HEK293 (cell line): Measurements from ENCODE around the gene PDHX.

Experiments
- CTCF ChIA-PET: fragments of 350-600 bp; formaldehyde crosslinking; extraction: SDS; loops from one replicate; lab custom pipeline; 2021; ENCODE audit warnings: antibody characterized with exemption; lab: Yijun Ruan, JAX
- POLR2A ChIA-PET: fragments of 300-600 bp; formaldehyde crosslinking; extraction: SDS; loops from one replicate; lab custom pipeline; 2020; ENCODE audit warnings: antibody characterized with exemption, inconsistent platforms; lab: Yijun Ruan, JAX
- H3K27ac ChIP-seq: fragments of 200-500 bp; sonication (Bioruptor generic); 2 replicates; pipeline ENCODE4 v1.5.1; 2014; ENCODE audit warnings: low read depth, low read length, control low read depth, inconsistent platforms; ENCODE audit errors: extremely low read depth
- H3K36me3 ChIP-seq, 2 experiments: fragments of 200-500 bp in 1 of 2; sonication (Bioruptor generic) in 1 of 2; 1 replicate in 1 of 2; 2 replicates in 1 of 2; pipeline ENCODE4 v1.5.1; 2014 to 2017; ENCODE audit warnings: inconsistent platforms in 2 of 2, low read length in 2 of 2; ENCODE audit not compliant: control insufficient read depth in 2 of 2, insufficient read depth in 1 of 2
- H3K4me1 ChIP-seq: fragments of 200-500 bp; sonication (Bioruptor generic); 2 replicates; pipeline ENCODE4 v1.5.1; 2014; ENCODE audit warnings: mild to moderate bottlenecking, low read length, inconsistent platforms; ENCODE audit not compliant: control insufficient read depth, insufficient read depth
- H3K4me3 ChIP-seq: 2 replicates; pipeline ENCODE4 v1.5.1; 2011; ENCODE audit warnings: low read depth, mild to moderate bottlenecking, control low read depth, low read length, moderate library complexity
- H3K9me3 ChIP-seq: fragments of 200-500 bp; sonication (Bioruptor generic); 2 replicates; pipeline ENCODE4 v1.5.1; 2014; ENCODE audit warnings: low read depth, low read length, inconsistent platforms; ENCODE audit not compliant: control insufficient read depth, insufficient read depth
- EGR2 ChIP-seq: fragments of 450-650 bp; formaldehyde crosslinking; IDR thresholded peaks from 2 replicates; pipeline ENCODE4 v1.5.1; 2016; ENCODE audit warnings: low read depth, missing biosample characterization, missing genetic modification characterization
- HIC1 ChIP-seq: fragments of 450-650 bp; formaldehyde crosslinking; IDR thresholded peaks from 2 replicates; pipeline ENCODE4 v1.5.1; 2016; ENCODE audit warnings: missing biosample characterization, missing genetic modification characterization
- PRDM10 ChIP-seq: fragments of 450-650 bp; formaldehyde crosslinking; IDR thresholded peaks from 2 replicates; pipeline ENCODE4 v1.5.1; 2016; ENCODE audit warnings: missing biosample characterization, missing genetic modification characterization
- ZNF184 ChIP-seq: fragments of 450-650 bp; IDR thresholded peaks from 2 replicates; pipeline ENCODE4 v1.5.1; 2018; ENCODE audit warnings: missing biosample characterization, mild to moderate bottlenecking, missing genetic modification characterization
- ZNF202 ChIP-seq: fragments of 450-650 bp; formaldehyde crosslinking; IDR thresholded peaks from 2 replicates; pipeline ENCODE4 v1.5.1; 2016; ENCODE audit warnings: missing biosample characterization, missing genetic modification characterization, borderline replicate concordance
- ZNF214 ChIP-seq: fragments of 450-650 bp; formaldehyde crosslinking; IDR thresholded peaks from 2 replicates; pipeline ENCODE4 v1.5.1; 2017; ENCODE audit warnings: missing biosample characterization, mild to moderate bottlenecking, missing genetic modification characterization, borderline replicate concordance
- ZNF37A ChIP-seq: fragments of 450-650 bp; IDR thresholded peaks from 2 replicates; pipeline ENCODE4 v1.5.1; 2018; ENCODE audit warnings: missing biosample characterization, missing genetic modification characterization
- ZNF48 ChIP-seq: fragments of 450-650 bp; formaldehyde crosslinking; IDR thresholded peaks from 2 replicates; pipeline ENCODE4 v1.5.1; 2016; ENCODE audit warnings: missing biosample characterization, missing genetic modification characterization
- ZNF518A ChIP-seq: fragments of 450-650 bp; formaldehyde crosslinking; conservative IDR thresholded peaks from 2 replicates; pipeline ENCODE4 v1.5.1; 2016; ENCODE audit warnings: low read depth, missing biosample characterization, missing genetic modification characterization
- ZNF560 ChIP-seq: fragments of 450-650 bp; formaldehyde crosslinking; IDR thresholded peaks from 2 replicates; pipeline ENCODE4 v1.5.1; 2017; ENCODE audit warnings: missing biosample characterization, missing genetic modification characterization, borderline replicate concordance
- ZNF624 ChIP-seq: fragments of 450-650 bp; formaldehyde crosslinking; IDR thresholded peaks from 2 replicates; pipeline ENCODE4 v1.5.1; 2017; ENCODE audit warnings: missing biosample characterization, missing genetic modification characterization
- ZNF777 ChIP-seq: fragments of 450-650 bp; formaldehyde crosslinking; IDR thresholded peaks from 2 replicates; pipeline ENCODE4 v1.5.1; 2017; ENCODE audit warnings: missing biosample characterization, missing genetic modification characterization, borderline replicate concordance
- ZNF837 ChIP-seq: fragments of 450-650 bp; formaldehyde crosslinking; IDR thresholded peaks from 2 replicates; pipeline ENCODE4 v1.5.1; 2016; ENCODE audit warnings: missing biosample characterization, missing genetic modification characterization
- TF ChIP-seq, protein P1 (sequence below): fragments of 450-650 bp; formaldehyde crosslinking; IDR thresholded peaks from 2 replicates; pipeline ENCODE4 v1.5.1; 2017; ENCODE audit warnings: missing biosample characterization, missing genetic modification characterization
- TF ChIP-seq, protein P2 (sequence below): fragments of 450-650 bp; formaldehyde crosslinking; IDR thresholded peaks from 2 replicates; pipeline ENCODE4 v1.5.1; 2017; ENCODE audit warnings: missing biosample characterization, missing genetic modification characterization
- TF ChIP-seq, protein P3 (sequence below): fragments of 450-650 bp; formaldehyde crosslinking; IDR thresholded peaks from 2 replicates; pipeline ENCODE4 v1.5.1; 2016; ENCODE audit warnings: missing biosample characterization, missing genetic modification characterization

The PDHX gene

DNA sequence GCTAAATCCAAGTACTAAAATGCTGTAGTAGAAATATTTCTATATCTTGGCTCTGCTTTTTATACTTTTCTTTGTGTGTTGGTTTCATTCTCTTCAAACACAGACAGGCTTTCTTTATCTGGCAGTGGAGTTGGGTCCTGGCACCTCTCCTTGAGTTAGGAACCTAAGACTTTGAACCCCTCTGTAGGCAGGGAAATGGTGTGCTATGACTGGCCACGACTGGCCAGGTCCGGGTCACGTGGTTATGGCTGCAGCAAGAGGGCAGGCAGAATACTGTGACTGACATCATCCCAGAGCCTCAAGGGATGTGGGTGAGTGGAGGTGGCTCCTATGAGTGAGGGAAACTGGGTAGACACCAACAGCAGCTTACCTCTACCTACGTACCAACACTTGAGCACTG lies 42.2 kb upstream of the PDHX start:
- H3K4me3 ChIP-seq: no peak overlapping the region
- ChIA-PET CTCF (interaction anchor here (0.6 to 1.2 kb wide), 2 partner anchors 25 to 321 kb away, joined by 3 to 4 read pairs; no protein-coding TSS in a partner anchor), POLR2A (no interaction called here)
- TF ChIP-seq EGR2 (no peak), ZNF48 (tag by site-specific recombination) (no peak), ZNF560 (tag by site-specific recombination) (no peak), ZNF37A (tag by site-specific recombination) (no peak)
- TF ChIP-seq, protein P1, sequence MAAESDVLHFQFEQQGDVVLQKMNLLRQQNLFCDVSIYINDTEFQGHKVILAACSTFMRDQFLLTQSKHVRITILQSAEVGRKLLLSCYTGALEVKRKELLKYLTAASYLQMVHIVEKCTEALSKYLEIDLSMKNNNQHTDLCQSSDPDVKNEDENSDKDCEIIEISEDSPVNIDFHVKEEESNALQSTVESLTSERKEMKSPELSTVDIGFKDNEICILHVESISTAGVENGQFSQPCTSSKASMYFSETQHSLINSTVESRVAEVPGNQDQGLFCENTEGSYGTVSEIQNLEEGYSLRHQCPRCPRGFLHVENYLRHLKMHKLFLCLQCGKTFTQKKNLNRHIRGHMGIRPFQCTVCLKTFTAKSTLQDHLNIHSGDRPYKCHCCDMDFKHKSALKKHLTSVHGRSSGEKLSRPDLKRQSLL (tag by site-specific recombination): no peak
- TF ChIP-seq, protein P2, sequence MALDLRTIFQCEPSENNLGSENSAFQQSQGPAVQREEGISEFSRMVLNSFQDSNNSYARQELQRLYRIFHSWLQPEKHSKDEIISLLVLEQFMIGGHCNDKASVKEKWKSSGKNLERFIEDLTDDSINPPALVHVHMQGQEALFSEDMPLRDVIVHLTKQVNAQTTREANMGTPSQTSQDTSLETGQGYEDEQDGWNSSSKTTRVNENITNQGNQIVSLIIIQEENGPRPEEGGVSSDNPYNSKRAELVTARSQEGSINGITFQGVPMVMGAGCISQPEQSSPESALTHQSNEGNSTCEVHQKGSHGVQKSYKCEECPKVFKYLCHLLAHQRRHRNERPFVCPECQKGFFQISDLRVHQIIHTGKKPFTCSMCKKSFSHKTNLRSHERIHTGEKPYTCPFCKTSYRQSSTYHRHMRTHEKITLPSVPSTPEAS: no peak
- TF ChIP-seq, protein P3, sequence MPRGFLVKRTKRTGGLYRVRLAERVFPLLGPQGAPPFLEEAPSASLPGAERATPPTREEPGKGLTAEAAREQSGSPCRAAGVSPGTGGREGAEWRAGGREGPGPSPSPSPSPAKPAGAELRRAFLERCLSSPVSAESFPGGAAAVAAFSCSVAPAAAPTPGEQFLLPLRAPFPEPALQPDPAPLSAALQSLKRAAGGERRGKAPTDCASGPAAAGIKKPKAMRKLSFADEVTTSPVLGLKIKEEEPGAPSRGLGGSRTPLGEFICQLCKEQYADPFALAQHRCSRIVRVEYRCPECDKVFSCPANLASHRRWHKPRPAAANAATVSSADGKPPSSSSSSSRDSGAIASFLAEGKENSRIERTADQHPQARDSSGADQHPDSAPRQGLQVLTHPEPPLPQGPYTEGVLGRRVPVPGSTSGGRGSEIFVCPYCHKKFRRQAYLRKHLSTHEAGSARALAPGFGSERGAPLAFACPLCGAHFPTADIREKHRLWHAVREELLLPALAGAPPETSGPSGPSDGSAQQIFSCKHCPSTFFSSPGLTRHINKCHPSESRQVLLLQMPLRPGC (tag by site-specific recombination): no peak
- no peaks in the 10 kb centered on the region for H3K4me1 ChIP-seq
- H3K36me3 ChIP-seq: no peaks in the 10 kb centered on the region
- H3K27ac ChIP-seq: no peak overlapping the region
- H3K9me3 ChIP-seq: no peaks in the 10 kb centered on the region

- no peaks in the 10 kb centered on the region for H3K4me1 ChIP-seq
- ChIA-PET POLR2A (no interaction called here), CTCF (no interaction called here)
- no peaks in the 10 kb centered on the region for H3K9me3 ChIP-seq
- H3K27ac ChIP-seq: no peak overlapping the region
- no peak overlapping the region for H3K4me3 ChIP-seq
- peaks cover 0 to 9% of the 10 kb centered on the region in 2 experiments; a peak in 2 of 3 replicates for H3K36me3 ChIP-seq
- TF ChIP-seq ZNF184 (tag by site-specific recombination) (no peak), ZNF214 (tag by site-specific recombination) (no peak), HIC1 (no peak), ZNF624 (no peak), ZNF518A (no peak), PRDM10 (tag by site-specific recombination) (no peak), ZNF202 (no peak), ZNF837 (tag by site-specific recombination) (no peak), ZNF777 (tag by site-specific recombination) (no peak)
- TF ChIP-seq, protein P3 (tag by site-specific recombination): no peak
Measured at GRCh38 chr11:34877375-34877975, 38.9 kb upstream of the PDHX start.
